Heart left ventricle (tissue), 13 donors: ENCODE data around the gene RNLS.

Experiments
- CTCF ChIP-seq, 12 donors: fragments of 200-600 bp; sonication (generic) in 4 of 12; IDR thresholded peaks; one replicate each; pipeline versions ENCODE4 v1.5.0 to v1.8.0; 2018 to 2022; ENCODE audit warnings: antibody characterized with exemption in 12 of 12, mild to moderate bottlenecking in 5 of 12
- POLR2A ChIP-seq, 2 donors: fragments of 450-650 bp; IDR thresholded peaks; one replicate each; pipeline ENCODE4 v1.6.1; 2017; ENCODE audit warnings: antibody characterized with exemption in 2 of 2, mild to moderate bottlenecking in 2 of 2, moderate library complexity in 2 of 2
- donor health status: ischemic (EF 13 %, LVEDD 7.1; RV severe dilation, severe dysfunction).
- donor health status: DM: no; HTN: yes; CAD: no.
- donor health status: DM: no; HTN: no; CAD: no.
- donor health status: ischemic (EF 25% LVEDD 6.9; RV normal size, moderate dysfunction).
- donor health status: ischemic (EF 25% LVEDD 5.7; RV mildly dilated, moderate dysfunction).
- donor health status: ischemic (EF 35%, LVEDD 5.7; RV mildly dilated, moderate dysfunction).
- donor health status: nonischemic (EF 11% LVEDD 7.7; RV severe dilation, severe dysfunction).
- donor health status: DM: yes; HTN: yes; CAD: no.
- donor health status: PGD.
- donor health status: ischemic (EF 29% LVEDD 5.4; RV normal size, mild dysfunction).
- donor health status: nonischemic (EF 23%, LVEDD 6.1; RV moderate dilation, normal function).

GRCh38 chr10:88299787-88300186 lies 283.3 kb downstream of the RNLS start:
- TF ChIP-seq CTCF (IDR thresholded peaks at IDR 0.05) (no peak), POLR2A (IDR thresholded peaks at IDR 0.05) (no peak)
